Neural cell (in vitro differentiated cells): ENCODE results near the gene ARHGAP18.

Source experiments
- EP300 ChIP-seq: fragments of 450-650 bp; conservative IDR thresholded peaks from 2 replicates; pipeline ENCODE4 v1.6.1; 2014; ENCODE audit warnings: antibody characterized with exemption, mild to moderate bottlenecking, moderate library complexity; ENCODE audit not compliant: poor library complexity, severe bottlenecking
- EZH2 ChIP-seq: fragments of 200-600, 300-800 bp; shearing (Covaris generic), sonication (generic); IDR thresholded peaks from 2 replicates; pipeline ENCODE4 v1.6.1; 2014; ENCODE audit warnings: antibody characterized with exemption, low read length, borderline replicate concordance, mild to moderate bottlenecking; ENCODE audit not compliant: insufficient read depth, poor library complexity, severe bottlenecking
- POLR2AphosphoS5 ChIP-seq: IDR thresholded peaks from 2 replicates; pipeline ENCODE4 v1.6.1; 2012
- TAF1 ChIP-seq: IDR thresholded peaks from 2 replicates; pipeline ENCODE4 v1.6.1; 2012; ENCODE audit warnings: low read depth
- TF ChIP-seq, protein P1 (sequence below): fragments of 450-650 bp; IDR thresholded peaks from 2 replicates; pipeline ENCODE4 v1.5.1; 2014; ENCODE audit warnings: antibody characterized with exemption, mild to moderate bottlenecking, moderate library complexity; ENCODE audit not compliant: poor library complexity, severe bottlenecking

- TF ChIP-seq EZH2 (no peak), POLR2AphosphoS5 (no peak), TAF1 (no peak), EP300 (no peak)
- TF ChIP-seq, protein P1, sequence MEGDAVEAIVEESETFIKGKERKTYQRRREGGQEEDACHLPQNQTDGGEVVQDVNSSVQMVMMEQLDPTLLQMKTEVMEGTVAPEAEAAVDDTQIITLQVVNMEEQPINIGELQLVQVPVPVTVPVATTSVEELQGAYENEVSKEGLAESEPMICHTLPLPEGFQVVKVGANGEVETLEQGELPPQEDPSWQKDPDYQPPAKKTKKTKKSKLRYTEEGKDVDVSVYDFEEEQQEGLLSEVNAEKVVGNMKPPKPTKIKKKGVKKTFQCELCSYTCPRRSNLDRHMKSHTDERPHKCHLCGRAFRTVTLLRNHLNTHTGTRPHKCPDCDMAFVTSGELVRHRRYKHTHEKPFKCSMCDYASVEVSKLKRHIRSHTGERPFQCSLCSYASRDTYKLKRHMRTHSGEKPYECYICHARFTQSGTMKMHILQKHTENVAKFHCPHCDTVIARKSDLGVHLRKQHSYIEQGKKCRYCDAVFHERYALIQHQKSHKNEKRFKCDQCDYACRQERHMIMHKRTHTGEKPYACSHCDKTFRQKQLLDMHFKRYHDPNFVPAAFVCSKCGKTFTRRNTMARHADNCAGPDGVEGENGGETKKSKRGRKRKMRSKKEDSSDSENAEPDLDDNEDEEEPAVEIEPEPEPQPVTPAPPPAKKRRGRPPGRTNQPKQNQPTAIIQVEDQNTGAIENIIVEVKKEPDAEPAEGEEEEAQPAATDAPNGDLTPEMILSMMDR = no peak
Observed at GRCh38 chr6:129657483-129657882, 52.5 kb downstream of the ARHGAP18 start.
